Measurements from ENCODE around the gene GPATCH2.
"Not testable (repeated sequence)": the region's sequence is repeated elsewhere in the genome, so short reads cannot be mapped to it uniquely, and the experiment has no call there.

The GPATCH2 gene

DNA sequence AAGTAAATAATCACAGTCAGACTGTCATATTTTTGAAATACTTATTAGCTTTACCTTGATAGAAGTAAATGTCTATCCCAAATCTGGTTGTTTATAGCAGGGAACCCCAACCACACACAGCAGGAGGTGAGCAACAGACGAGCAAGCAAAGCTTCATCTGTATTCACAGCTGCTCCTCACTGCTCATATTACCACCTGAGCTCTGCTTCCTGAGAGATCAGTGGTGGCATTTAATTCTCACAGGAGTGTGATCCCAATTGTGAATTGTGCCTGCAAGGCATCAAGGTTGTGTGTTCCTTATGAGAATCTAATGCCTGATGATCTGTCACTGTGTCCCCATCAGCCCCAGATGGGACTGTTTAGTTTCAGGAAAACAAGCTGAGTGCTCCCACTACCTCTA, 104.3 kb downstream of the GPATCH2 start:
- DNase-seq (ENCODE audit: low read depth in 2 of 2) = no peak

- DNase-seq (ENCODE audit: low read depth in 2 of 2) = no peak
These were observed 105.0 kb downstream of the GPATCH2 start for GRCh38 chr1:217525773-217526490.

GRCh38 chr1:217524787-217525520, 105.9 kb downstream of the GPATCH2 start:
- DNase-seq (ENCODE audit: low read depth in 2 of 2) = no peak

- DNase-seq (ENCODE audit: low read depth in 2 of 2) = not testable (repeated sequence)
These were observed 107.0 kb downstream of the GPATCH2 start for GRCh38 chr1:217523921-217524320.

- DNase-seq (ENCODE audit: low read depth in 2 of 2) = no peak
These were observed 108.6 kb downstream of the GPATCH2 start for GRCh38 chr1:217522277-217522676.

GRCh38 chr1:217521317-217521716, 109.6 kb downstream of the GPATCH2 start:
- DNase-seq (ENCODE audit: low read depth in 2 of 2) = no peak

DNA sequence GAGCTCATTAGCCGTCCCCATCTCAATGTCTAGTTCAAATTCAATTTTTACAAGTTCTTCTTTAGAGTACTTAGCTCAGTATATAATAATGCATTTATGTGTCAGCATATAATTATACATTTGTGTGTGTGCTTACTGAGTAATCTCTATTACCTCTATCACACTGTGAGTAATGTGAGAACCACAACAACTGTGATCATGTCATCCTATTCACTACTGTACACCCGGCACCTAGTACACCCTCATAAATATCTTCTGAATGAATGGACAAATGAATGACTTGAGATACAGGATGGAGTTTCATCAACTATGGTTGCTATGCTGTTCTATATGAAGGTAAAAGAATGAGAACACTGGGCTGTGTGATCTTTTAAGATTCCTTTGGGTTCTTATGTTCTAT, 124.0 kb downstream of the GPATCH2 start:
- DNase-seq (ENCODE audit: low read depth in 2 of 2) = no peak

- DNase-seq (ENCODE audit: low read depth in 2 of 2) = no peak
These were observed 132.7 kb downstream of the GPATCH2 start for GRCh38 chr1:217498209-217498608.

- DNase-seq (ENCODE audit: low read depth in 2 of 2) = no peak
These were observed 135.6 kb downstream of the GPATCH2 start for GRCh38 chr1:217495249-217495648.

GRCh38 chr1:217494767-217495166, 136.1 kb downstream of the GPATCH2 start:
- DNase-seq (ENCODE audit: low read depth in 2 of 2) = no peak

DNA sequence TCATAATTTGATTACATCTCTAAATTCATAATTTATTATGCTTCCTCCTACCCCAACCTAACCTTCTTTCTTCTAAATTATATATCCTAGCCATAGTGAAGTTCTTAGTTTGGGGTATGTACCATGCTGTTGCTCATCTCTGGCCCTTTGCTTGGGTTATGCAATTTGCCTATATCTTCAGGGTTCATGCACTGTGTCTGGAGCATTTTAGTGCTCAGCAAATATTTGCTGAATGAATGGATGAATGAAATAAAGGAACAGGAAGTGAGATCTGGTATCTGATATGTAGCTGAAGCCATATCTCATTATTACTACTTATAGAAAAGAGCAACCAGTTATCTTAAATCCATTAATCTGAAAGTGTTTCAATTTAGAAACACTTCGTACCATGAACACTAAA, 137.6 kb downstream of the GPATCH2 start:
- DNase-seq (ENCODE audit: low read depth in 2 of 2) = no peak

GRCh38 chr1:217484871-217485270, 146.0 kb downstream of the GPATCH2 start:
- no peak for DNase-seq (ENCODE audit: low read depth in 2 of 2)

DNA sequence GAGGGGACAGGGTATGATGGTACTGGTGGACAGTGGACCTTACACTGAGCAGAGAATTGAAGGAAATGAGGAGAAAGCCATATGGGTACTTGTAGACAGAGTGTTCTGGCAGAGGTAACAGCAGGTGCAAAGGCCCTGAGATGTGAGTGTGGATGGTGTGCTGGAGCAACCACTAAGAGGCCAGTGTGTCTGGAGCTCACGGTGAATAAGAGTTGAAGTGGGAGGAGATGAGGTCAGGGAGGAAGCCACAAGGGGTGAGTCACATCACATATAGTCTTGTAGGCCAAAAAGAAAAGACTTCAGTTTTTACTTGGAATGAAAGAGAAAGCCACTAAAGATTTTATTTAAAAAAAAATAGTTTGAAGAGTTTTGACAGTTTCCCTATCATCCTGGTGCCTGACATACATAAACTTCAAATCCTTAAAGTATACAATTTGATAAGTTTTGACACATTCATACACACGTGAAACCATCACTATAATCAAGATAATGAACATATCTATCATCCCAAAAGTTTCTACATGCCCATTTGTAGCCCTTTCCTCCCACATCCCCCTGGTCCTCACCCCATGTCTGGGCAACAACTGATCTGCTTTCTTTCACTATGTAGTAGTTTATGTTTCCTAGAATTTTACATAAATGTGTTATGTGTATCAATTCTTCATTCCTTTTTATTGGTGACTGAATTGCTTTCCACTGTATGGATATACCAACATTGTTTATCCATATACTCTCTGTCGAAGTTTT, 148.4 kb downstream of the GPATCH2 start:
- no peak for DNase-seq (ENCODE audit: low read depth in 2 of 2)

- no peak for DNase-seq (ENCODE audit: low read depth in 2 of 2)
These were observed 152.4 kb downstream of the GPATCH2 start for GRCh38 chr1:217478450-217478849.

DNA sequence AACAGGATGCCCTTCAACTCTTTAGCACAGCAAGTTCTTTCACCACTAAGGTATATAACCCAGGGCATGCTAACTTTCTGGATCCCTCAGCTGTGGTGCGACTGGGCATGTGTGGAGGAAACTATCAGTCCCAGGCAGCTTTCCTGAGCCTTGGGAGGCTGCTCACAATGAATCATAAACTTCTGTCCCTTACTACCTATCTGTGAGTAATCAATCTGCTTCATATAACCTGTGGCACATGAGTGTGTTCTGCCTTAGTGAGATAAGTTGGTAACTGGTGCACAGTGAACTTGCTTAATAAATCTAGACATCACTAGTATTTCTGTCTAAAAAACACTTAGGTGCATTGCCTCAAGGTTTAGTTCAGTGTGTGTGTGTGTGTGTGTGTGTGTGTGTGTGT, 158.0 kb downstream of the GPATCH2 start:
- no peak for DNase-seq (ENCODE audit: low read depth in 2 of 2)

DNA sequence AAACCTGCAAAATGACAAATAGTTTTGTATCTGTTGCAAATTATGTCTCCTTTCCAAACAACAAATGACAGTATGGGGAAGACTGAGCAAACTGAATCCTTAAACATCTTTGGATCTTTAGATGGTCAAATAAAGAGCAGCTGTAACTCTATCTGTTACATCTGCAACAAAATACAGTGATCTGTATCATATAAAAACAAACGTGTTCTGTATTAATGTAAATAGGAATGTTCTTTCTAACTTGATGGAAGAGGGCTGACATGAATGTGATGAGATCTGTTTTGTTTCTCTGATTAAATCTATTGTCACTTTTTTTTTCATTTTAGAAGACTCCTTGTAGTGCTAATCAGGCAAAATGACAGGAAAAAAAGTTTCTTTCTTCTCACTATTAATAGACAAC, 159.5 kb downstream of the GPATCH2 start:
- no peak for DNase-seq (ENCODE audit: low read depth in 2 of 2)

GRCh38 chr1:217469983-217470382, 160.9 kb downstream of the GPATCH2 start:
- no peak for DNase-seq (ENCODE audit: low read depth in 2 of 2)

DNA sequence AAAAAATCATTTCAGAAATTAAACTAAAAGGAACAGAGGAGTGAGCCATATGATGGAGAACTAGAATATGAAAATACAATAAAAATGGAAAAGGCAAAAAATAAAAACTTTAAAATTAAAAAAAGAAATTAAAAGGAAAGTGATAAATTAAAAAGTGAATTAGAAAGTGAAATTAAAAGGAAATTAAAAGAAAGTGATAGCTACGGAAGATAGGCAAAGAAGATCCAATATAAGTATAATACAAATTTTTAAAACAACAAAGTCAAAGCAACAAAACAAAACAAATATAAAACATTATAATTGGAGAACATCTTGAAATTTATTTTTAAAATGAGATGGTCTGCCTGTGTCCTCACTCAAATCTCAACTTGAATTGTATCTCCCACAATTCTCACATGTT, 165.8 kb downstream of the GPATCH2 start:
- DNase-seq (ENCODE audit: low read depth in 2 of 2) = no peak

DNA sequence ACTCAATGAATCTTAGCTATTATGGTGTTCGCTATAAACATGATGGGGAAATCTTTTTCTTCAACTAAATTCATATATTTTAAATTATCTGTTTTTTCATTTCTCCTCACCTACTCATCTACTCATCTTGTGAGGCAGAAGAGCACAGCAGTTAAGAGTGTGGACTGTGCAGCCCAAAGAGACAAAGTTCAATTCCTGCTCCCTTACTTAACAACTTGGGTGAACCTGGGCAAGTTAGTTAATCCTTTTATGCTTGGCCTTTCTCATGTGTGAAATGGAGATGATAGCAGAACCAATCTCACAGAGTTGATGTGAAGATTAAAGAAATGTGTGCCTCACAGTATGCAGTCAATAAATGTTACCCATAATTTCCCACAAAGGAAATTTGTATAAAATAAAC, 168.2 kb downstream of the GPATCH2 start:
- DNase-seq (ENCODE audit: low read depth in 2 of 2) = no peak

- DNase-seq (ENCODE audit: low read depth in 2 of 2) = no peak
These were observed 168.7 kb downstream of the GPATCH2 start for GRCh38 chr1:217462159-217462558.

DNA sequence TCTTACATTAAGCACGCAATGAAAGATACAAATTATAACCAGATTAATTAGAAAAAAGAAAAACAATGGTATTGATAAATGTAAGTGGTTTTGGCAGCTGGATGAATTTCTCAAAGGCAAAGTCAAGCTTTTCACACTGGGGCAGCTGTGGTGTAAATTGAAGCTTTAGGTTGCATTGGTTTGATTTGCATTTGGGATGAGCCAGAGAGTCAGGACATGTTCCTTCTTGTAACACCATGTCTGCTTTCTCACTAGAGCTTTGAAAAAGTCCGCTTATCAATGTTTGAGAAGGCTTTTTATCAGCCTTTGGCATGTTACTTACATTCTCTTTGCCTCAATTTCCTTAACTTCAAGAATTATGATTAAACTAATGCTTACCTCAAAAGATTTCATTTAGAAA, 173.9 kb downstream of the GPATCH2 start:
- DNase-seq (ENCODE audit: low read depth in 2 of 2) = no peak

DNA sequence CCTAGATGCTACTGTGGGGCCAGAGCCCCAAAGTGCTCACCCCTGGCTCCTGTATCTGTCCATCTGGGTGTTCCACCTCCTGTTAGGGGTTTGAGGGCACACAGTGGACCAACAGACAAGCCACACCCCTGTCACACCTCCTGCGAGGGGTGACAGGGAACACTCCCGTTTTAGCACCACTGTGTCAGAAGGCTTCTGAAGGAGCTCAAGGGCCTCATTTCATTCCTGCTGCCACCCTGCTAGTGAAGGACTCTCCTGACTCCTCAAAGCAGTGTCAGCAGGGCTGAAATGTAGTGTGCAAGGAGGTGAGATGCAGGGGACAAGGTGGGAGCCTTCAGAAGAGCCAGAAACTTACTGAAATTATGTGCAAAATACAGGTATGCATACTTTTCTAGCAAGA, 174.6 kb downstream of the GPATCH2 start:
- DNase-seq (ENCODE audit: low read depth in 2 of 2) = no peak

GRCh38 chr1:217453816-217454215, 177.1 kb downstream of the GPATCH2 start:
- DNase-seq (ENCODE audit: low read depth in 2 of 2) = no peak

Measured in stimulated activated CD8-positive, alpha-beta memory T cell treated with anti-CD3 and anti-CD28 coated beads, Interleukin-7, amount 100 ng/mL, for 1 hour (primary cell).